ENCODE data around the gene TIGAR.

The TIGAR gene

GRCh38 chr12:4320853-4321701 is at the start of gene TIGAR:
Gene TIGAR (plus strand): TSS chr12:4321213. CDS start chr12:4321272, 59 bp downstream.
- peak; percentile 94 for DNase-seq (ENCODE audit: low read depth)

DNA sequence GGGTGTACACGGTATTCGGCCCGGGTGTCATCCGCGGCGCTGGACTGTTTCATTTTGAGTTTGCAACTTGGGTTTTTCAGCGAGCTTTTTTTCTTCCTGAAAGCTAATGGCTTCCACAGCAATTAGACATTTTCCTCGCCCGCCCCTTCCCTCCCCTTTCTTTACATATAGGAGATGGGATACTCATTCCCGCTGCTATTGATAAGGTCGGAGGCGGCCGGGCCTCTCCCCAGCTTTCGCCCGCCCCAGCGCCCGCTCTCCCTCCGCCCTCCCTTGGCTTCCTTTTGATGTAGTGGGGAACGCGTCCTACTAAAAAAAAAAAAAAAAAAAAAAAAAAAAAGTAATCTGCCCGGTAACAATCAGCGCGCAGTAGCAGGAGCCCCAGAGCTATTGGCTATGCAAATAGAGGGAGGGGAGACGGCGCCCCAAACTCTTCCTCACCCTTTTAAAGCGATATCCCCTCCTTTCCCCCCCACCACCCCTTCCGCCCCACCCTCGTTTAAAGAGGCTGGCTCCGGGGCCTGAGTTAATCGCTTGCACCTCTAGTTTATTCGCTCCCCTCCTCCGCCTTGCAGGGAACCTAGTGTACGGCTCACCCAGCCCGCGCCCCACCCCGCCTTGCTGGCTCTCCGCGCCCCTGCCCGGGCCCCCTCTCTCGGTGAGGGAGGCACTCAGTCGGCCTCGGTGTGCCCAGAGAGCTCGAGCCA is 49.1 kb upstream of the TIGAR start:
- peak; percentile 80 for DNase-seq (ENCODE audit: low read depth)

GRCh38 chr12:4272424-4273272 is 48.4 kb upstream of the TIGAR start:
- peak; percentile 73 for DNase-seq (ENCODE audit: low read depth)

DNA sequence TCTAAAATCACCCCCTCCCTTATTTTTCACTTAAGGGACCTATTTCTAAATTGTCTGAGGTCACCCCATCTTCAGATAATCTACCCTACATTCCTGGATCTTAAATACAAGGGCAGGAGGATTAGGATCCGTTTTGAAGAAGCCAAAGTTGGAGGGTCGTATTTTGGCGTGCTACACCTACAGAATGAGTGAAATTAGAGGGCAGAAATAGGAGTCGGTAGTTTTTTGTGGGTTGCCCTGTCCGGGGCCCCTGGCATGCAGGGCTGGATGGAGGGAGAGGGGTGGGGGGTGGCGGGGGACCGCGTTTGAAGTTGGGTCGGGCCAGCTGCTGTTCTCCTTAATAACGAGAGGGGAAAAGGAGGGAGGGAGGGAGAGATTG is 47.8 kb upstream of the TIGAR start:
- no peak for DNase-seq (ENCODE audit: low read depth)

DNA sequence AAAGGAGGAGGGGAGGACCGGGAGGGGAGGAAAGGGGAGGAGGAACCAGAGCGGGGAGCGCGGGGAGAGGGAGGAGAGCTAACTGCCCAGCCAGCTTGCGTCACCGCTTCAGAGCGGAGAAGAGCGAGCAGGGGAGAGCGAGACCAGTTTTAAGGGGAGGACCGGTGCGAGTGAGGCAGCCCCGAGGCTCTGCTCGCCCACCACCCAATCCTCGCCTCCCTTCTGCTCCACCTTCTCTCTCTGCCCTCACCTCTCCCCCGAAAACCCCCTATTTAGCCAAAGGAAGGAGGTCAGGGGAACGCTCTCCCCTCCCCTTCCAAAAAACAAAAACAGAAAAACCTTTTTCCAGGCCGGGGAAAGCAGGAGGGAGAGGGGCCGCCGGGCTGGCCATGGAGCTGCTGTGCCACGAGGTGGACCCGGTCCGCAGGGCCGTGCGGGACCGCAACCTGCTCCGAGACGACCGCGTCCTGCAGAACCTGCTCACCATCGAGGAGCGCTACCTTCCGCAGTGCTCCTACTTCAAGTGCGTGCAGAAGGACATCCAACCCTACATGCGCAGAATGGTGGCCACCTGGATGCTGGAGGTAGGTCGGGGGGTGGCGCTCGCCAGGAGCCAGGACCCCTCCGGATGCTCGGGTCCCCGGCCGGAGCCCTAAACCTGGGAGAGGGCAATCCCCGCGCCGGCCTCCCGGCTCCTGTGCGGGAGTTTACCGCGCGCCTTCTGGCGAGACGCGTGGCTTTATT is 47.2 kb upstream of the TIGAR start, which contains the start of gene CCND2:
Gene CCND2, plus strand, starts transcription at position 111 of the 744 bp plus-strand sequence. Its CDS starts 279 bp downstream, at position 390.
- peak; percentile 75 for DNase-seq (ENCODE audit: low read depth)

GRCh38 chr12:4274396-4275015 is 46.5 kb upstream of the TIGAR start:
- no peak for DNase-seq (ENCODE audit: low read depth)

GRCh38 chr12:4275016-4275869 is 45.8 kb upstream of the TIGAR start:
- DNase-seq (ENCODE audit: low read depth) = no peak

- DNase-seq (ENCODE audit: low read depth) = no peak
Observed at GRCh38 chr12:4275870-4276301, 45.1 kb upstream of the TIGAR start.

DNA sequence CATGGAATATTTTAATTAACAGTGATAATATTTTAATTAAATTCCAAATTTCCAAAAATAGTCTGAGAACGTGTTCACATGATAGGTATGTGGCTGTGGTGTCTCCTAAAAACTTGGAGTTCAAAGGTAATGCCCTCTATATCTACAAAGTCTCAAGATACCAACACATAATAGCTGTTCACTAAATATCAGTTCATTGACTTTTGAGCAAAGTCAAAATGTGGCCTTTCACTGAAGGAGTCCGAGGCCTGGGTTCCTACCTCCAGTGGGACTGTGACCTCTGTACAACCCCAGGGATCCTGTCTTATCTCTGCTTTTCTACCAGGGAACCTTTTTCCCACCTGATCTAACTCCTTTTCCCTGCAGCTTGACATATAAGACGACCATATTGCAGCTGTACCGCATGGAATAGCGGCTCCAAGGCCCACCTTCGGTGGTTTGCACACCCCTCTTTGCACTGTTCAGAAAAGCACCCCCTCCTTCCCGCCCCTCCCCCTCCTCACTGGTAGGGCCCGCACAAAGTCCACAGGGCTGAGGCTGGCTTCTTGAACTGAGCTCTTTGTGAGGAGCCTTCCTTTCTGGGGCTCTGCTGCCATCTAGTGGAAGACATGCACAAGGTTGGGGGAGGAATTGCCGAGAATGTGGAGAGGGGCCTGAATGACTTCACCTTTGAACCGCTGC is 44.3 kb upstream of the TIGAR start:
- DNase-seq (ENCODE audit: low read depth) = peak; percentile 79

GRCh38 chr12:4277205-4277543 is 43.8 kb upstream of the TIGAR start:
- no peak for DNase-seq (ENCODE audit: low read depth)

DNA sequence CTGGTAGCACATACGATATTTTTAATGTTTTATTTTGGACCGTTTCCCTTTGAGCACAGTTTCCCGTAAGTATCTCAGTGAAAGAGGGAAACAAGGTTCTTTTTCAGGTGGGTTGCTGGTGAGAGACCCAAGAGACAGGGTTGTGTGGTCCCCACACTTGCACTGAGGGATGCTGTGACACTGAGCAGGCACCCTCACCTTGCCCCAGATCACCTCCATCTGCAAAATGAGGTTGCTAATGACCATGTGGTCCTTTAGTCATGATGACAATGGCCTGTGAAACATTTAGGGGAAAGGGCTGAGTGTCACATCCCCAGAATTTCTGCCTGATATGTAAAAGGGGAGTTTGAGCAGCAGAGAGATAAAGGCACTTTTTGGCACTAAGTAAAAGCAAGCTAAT is 43.2 kb upstream of the TIGAR start:
- DNase-seq (ENCODE audit: low read depth) = no peak

DNA sequence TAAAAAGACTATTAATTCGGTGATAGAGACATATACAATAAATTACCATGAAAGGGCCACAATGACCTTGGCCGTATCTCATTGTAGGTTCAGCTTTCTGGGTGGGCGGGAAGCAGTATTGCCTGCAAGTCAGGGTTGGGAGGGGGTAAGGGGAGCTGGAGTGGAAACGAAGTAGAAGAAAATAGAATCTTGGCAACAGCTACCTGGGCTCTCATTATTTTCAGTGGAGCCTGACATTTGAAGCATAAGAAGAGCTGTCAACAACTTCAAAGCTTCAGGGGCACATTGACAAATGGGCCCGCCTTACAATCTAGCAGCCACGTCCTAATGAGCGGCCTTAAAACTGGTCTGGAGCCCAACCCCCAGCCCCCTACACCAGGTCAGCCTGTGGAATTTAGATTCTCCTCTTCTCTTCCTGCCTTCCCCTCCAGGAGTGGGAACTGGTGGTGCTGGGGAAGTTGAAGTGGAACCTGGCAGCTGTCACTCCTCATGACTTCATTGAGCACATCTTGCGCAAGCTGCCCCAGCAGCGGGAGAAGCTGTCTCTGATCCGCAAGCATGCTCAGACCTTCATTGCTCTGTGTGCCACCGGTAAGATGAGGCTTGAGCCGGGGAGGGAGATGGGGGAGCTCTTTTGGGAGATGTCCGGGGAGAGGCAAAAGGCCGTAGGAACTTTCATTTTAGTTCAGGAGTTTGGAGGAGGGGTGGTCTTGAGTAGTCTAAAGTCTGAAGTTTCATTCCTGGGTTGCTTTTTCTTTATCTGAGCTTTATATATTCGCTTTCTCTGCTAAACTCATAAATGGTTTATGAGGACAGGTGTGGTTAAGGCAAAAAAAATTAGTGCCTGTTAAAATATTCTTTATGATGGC is 42.5 kb upstream of the TIGAR start:
- DNase-seq (ENCODE audit: low read depth) = no peak

DNA sequence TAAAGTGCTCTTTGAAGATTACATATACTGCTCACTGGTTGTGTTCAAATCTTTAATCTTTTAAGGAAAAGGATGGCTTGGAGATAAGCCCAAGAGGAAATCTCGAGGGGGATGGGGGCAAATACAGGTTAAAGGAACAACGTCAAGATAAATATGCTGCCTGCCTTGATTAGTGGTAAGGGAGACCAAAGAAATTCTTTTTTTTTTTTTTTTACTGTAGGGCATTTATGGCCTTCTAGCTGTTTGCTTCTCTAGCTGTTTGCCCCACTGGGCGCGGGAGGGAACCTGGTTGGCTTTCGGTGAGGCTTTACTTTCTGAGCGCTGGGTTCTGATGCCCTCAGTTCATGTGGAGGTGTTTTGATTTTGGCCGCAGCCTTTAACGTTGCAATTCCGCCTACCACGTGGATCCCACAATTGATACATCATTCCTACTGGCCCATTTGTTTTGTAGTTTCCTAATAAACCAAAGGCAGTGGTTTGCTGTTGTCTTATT is 41.8 kb upstream of the TIGAR start:
- no peak for DNase-seq (ENCODE audit: low read depth)

DNA sequence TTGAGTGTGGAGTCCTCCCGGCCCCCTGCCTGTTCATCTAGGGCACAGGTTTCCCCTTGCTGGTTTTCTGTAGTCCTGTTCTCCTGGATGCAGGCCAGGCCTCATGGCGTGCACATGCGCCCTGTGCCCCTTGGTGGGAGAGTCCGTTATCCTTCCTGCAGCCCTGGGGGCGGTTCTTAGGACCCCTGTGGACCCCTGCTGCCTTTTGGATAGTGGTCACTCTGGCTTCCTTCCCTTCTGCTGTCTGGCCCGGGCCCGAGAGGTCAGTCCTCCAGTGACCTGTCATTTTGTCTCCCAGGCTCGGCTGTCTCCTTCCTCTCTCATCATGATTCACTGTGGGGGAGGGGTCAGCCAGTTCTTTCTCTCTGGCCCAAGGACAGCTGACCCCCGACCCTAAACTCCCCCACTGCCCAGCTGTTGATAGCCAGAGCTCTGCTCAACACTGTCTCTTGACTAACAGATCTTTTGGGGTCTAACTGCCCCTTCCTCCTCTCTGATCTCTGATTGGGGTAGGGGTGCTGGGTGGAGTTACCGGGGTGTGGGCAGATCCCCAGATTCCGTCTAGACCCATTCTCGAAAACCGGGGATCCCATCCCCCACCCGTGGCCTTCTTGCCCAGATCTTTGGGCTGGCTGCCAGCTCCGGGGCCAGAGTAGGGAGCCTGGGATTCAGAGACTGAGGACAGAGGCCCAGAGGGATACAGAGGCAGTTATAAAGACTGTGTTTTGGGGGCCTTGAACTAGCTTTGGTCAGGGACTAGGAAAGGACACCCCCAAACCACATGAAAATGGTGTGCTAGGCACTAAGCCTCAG is 40.5 kb upstream of the TIGAR start:
- no peak for DNase-seq (ENCODE audit: low read depth)

DNA sequence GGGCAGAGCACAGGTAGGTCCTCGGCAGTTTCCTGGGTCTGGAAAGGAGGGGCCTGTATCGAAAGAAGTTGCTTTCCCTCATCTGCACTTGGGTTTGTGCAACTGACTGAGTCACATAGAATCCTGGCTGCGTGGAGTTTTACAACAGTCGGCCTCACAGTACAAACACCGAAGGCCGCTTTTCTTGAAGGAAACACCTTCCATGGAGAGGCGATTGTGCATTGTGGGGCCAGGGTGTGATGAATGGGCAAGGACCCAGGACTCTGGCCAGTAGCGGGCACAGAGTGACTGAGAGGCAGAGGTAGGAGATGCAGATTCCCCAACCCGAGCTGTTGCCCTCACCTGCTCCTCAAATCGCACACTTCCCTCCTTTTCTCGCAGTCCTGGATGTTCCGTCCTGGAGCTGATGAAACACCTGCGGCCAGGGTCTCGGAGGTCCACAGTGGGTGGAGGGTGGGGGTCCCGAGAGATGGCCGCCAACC is 39.8 kb upstream of the TIGAR start:
- DNase-seq (ENCODE audit: low read depth) = no peak

GRCh38 chr12:4282103-4282891 is 38.7 kb upstream of the TIGAR start:
- no peak for DNase-seq (ENCODE audit: low read depth)
